Raji (cell line): Measurements from ENCODE around the gene PALLD.

ENCODE experiments used
- POLR2A ChIP-seq: IDR thresholded peaks from 2 replicates; pipeline ENCODE4 v1.6.1; 2011; ENCODE audit warnings: low read depth, low read length, control low read depth; ENCODE audit not compliant: insufficient read depth

Gene PALLD

DNA sequence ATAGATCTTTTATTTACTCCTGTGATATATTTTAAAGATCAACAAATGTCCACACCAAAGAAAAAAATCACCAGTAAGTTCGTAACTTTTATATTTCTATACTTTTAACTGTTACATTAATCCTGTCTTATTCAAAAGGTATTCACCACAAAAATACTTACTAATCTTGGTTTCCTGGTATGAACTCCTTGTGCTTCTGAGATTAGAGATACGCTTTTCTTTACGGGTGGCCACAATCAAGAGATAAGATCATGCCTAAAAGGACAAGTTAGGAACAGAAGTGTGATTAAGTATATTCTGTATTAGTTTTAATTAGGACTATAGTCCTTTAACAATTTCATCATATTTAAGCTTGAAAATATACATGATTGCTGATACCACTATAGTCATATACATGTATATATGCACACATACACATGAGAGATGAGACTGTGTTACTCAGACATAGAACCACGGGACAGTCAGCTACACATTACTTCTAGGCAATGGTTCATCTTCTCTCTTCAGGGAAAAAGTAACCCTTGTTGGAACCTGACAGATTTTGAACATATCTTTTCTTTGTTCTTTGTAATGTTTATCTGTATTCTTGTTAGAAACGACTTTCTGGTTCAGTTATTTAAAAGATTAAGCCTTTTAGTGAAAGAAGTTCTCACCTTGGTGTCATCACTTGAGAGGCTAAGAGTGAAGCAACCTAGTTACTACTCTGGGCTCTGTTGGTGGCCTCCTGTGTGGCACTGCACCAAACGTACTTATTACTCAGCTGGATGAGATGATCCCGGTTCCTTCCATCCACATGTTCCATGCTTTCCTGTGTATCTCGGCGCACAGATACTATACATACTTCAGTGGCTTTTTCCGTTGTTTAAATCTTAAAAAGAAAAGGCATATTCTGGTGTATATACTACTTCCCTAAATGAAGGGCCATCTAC, 367.1 kb downstream of the PALLD start:
- no peak for TF ChIP-seq POLR2A

DNA sequence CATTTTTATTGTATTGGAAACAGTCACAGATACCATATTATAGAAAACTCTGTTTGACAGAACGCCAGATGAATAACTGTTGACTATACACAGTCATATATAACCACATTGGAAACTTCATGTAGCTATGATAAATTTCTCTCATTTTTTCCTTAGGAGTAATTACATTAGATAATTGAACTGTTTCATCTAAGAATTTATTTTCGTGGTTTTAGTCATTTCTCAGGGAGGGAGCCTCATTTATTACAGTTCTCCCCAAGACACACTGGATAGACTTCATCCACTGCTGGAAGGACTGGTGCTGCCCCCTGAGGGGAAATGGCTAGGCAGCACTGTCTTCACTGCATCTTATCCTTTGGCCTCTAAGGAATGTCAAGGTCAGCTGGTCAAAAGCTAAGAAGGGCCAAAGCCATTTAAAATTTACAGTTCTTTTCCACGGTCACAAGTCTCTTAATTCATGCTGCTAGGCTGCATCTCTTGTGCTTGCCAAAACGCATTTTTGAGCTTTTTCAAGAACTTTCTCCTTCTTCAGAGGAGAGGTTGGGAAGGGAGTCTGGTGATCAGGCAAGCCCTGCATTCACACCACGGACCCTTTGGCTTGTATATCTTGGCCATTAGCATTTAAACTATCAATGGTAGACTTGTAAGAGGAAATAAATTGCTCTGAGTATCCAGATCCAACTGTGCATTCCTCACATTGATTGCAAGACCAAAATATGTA, 368.1 kb downstream of the PALLD start:
- TF ChIP-seq POLR2A, result no peak

DNA sequence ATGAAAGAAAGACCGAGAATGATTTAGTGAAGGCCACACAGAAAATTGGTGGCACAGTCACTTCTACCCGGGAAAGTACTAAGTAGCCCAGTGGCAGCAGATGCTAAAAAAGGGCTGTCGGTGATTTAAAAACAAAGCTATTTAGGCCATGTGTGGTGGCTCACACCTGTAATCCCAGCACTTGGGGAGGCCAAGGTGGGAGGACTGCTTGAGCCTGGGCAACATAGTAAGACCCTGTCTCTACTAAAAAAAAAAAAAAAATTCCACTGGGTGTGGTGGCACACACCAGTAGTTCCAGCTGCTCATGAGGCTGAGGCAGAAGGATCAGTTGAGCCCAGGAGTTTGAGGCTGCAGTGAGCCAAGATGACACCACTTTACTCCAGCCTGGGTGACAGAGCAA, 369.0 kb downstream of the PALLD start:
- TF ChIP-seq POLR2A, result no peak

DNA sequence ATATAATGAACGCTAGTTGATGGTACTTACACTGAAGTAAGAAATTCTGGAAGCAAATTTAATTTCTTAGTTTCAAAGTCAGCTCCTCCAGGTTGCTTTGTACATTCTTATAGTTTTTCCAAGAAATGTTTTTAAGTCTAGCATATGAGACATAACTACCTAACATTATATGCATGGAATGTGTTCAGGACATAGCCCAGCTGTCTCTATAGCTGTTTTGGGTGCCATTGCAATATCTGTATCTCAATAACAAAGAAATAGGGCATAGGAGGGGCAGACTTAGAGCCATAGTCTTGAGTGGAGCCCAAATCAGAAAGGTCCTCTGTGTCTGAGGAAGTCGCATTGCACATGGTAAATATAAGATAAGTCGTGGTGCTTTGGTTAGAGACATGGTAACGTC, 369.8 kb downstream of the PALLD start:
- no peak for TF ChIP-seq POLR2A

- no peak for TF ChIP-seq POLR2A
Observed at GRCh38 chr4:168867128-168867527, 370.3 kb downstream of the PALLD start.

DNA sequence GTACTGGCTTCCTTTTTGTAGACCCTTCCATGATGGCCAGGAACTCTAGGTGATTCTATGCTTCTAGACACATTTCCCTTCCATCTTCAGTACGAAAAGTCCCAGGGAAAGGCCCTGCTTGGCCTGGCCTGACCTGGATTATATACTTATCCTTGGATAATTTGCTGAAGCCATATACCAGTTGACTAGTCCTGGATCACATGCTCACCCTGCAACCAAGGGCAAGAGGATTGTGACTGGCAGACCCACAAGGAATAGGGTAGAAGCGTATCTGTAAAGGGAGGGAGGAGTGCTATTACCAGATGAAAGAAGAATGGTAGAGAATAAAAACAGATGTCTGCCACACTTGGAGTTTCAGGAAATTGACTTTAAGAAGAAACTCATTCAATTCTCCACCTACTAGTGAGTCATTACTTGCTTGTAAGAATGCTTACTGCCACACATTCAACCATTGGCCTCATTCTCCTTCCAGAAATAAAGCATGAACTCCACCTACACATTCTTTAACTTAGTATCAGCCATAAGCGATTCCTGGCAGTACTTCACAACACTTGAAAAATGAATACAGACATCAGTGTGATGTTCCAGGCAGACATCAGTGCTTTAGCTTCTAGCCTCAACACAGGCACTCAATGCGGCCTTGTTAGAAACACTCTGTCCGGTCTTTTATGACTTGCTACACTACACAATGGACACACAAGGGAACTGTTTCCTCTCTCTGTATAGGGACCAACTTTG, 371.4 kb downstream of the PALLD start:
- TF ChIP-seq POLR2A, result no peak

GRCh38 chr4:168868802-168869201, 371.9 kb downstream of the PALLD start:
- TF ChIP-seq POLR2A, result no peak

DNA sequence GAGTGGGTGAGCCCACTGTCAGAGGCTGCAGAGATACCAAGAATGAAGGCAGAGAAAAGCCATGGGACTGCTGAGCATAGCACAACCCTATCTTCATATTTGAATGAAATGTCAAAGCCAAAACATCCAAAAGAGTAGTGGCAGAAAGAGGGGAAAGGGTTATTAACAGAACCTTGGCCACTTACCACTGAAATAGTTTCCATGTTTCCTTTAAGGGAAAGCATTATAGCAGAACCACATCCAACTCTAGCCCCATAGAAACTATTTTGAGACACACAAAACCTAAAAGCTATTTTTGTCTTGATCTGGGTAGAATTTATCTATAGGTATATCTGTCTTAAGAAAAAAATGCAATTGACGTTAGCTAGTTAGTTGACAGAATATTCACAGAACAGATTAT, 373.2 kb downstream of the PALLD start:
- no peak for TF ChIP-seq POLR2A

DNA sequence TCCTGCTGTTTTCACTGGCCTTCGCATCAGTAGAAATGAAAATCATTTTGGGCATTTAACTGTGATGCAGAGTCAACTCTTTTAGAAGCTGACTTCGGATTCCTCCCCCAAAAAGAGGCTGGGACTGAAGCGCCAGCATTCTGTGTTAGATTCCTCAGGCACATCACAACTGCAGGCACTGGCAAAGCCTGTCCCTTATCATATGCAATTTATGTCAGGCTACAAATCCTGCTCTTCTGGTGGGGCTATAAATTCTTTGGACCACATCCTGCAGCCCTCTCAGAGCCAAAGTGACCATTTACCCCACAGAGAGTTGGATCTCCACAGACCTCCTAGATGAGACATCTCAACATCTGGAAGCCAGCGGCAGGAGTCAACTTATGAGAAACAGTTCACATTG, 374.8 kb downstream of the PALLD start:
- no peak for TF ChIP-seq POLR2A

- TF ChIP-seq POLR2A, result no peak
Observed at GRCh38 chr4:168874083-168874482, 377.2 kb downstream of the PALLD start.

GRCh38 chr4:168876106-168876505, 379.3 kb downstream of the PALLD start:
- no peak for TF ChIP-seq POLR2A

- TF ChIP-seq POLR2A, result no peak
Observed at GRCh38 chr4:168877511-168878491, 380.9 kb downstream of the PALLD start.

- no peak for TF ChIP-seq POLR2A
Observed at GRCh38 chr4:168878623-168879022, 381.8 kb downstream of the PALLD start.

DNA sequence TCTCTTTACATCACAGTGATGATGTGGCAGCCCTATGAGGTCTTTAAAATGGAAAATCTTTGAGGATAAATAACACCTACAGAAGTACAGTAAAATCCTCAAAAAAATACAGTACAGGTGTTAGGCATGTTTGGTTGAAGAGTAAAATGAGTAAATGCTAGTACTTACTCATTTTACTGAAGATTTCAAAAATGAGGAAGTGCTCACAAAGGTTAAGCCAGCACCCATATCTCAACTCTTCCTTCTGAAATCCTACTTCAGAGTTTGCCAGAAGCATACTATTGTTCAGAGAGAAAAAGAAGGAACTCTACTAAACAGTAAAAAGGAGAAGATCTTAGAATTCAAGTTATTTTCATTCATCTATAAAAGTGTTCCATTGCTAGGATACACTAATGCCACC, 382.3 kb downstream of the PALLD start:
- no peak for TF ChIP-seq POLR2A
